Measurements from ENCODE around the gene ARHGAP26.

ARHGAP26 gene

DNA sequence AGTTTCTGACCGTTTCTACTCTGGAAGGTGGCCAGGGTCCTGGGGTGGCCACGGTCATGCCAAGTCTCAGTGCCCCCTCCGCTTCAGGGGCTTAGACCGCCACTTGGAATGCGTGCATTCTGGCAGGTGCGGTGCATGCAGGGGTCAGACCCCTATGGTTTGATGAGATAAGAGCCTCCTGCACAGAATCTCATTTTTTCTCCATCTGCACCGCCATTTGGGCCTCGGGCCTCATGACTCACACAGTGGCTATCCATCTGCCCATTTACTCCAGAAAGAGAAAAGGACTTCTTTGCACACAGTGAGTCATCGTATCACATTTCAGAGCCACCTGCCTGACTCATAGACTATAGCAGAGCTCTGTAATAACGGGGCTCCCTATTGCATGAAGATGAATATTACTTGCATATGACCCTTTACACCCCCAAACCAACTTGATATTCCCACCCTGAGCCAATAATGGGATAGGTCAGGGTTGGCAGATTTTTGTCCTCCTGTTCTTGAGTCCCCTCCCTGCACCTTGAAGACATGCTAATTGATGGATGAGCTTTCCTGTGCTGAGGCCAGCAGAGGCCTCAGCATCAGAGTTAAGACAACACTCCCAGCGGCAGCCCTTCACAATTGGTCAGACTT lies 475.9 kb downstream of the ARHGAP26 start:
- DNase-seq (ENCODE audit: low spot score), result peak; percentile 78

DNA sequence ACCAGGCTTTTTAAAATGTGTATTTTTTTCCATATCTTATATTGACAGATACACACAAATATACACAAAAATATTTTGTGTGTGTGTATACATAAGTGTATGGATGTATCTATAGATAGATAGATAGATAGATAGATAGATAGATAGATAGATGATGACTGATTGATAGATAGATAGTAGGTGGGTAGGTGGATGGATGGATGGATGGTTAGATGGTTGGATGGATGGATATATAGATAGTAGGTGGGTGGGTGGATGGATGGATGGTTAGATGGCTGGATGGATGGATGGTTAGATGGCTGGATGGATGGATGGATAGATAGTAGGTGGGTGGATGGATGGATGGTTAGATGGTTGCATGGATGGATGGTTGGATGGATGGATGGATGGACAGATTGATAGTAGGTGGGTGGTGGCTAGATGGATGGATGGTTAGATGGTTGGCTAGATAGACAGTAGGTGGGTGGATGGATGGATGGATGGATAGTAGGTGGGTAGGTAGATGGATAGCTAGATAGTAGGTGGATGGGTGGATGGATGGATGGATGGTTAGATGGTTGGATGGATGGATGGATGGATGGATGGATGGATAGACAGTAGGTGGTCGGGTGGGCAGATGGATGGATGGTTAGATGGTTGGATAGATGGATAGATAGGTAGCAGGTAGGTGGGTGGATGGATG lies 477.1 kb downstream of the ARHGAP26 start:
- DNase-seq (ENCODE audit: low spot score), result no peak

DNA sequence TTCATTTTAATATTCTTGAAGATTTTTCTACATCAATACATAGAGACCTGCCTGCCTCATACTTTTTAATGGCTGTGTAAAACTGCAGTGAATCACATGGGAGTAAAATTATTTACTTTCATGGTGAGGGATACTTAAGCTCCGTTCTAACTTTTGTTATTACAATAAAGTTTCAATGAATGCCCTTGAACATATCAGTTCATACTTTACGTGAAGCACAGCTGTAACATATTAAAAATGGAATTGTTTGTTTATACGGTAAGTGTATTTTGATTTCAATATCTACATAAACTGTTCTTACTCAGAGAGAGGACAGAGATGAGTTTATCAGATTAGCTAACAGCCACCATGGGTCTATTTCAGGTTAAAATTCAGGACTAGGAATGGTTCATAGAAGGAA lies 478.2 kb downstream of the ARHGAP26 start:
- no peak for DNase-seq (ENCODE audit: low spot score)

DNA sequence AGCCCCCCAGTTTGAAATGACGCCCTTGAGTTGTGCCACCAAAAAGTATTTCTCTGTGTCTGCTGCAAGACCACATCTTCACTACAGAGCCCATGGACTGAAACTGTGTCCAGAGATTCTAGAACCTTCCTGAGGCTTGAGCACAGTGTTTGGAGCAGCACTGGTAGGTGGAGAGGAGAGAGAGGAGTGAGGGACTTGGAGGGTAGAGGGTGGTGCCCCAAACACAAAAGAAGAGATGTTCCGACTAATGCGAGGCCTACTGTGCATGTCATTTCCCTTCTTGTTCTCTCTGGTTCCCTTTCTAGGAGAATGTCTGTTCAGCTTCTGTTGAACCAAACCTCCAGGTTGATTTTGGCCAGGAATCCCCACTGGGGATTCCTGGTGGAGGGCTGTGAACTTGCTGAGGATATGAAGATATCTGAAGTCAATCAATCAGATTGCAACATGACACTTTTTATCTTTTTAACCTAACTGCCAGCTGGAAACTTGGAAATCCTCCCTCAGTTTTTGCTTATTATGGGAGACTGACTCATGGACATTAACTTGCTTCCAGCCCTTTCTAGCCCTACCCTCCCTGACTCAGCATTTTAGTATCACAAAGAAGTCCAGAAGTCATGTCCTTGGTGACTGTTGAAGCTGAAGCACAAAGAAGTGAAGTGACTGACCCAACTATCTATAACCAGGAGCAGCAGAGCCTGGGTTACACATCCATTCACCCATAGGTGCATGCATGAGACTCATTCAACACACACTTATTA lies 478.8 kb downstream of the ARHGAP26 start:
- peak; percentile 75 for DNase-seq (ENCODE audit: low spot score)

DNA sequence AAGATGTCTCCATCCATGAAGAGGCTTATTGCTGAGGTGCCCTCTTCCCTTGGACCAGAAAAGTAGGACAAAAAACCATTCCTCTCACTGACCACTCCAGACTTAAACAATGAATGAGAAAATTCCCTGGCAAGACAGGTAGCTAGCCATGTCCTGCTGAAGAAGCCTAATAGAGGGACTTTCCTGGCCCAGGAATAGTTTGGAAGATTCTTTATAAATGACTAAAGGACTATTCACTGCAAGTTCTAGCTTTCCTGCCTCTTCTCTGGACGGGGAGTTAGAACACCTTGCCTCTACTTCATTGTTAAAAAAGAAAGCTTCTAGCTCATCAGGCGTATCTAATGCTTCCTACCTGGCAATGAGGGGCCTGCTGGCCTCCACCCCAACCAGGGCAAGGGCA lies 479.7 kb downstream of the ARHGAP26 start:
- no peak for DNase-seq (ENCODE audit: low spot score)

DNA sequence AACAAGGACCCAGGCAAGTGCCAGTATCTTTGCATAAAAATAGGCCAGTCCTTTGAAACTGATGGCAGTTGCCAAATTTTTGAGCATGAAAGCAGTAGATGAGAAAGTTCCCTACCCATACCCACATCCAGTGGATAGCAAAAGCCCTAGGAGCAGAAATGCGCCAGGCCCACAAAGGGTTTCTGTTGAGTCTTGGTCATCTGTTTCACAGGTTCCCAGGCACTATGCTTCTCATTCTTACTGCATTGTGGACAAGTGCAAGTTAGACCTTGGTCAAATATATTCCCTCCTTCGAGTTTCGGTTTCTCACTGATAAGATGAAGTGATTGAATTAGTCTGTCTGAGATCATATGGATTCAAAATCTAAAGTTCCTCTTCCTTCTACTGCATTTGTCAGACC lies 481.0 kb downstream of the ARHGAP26 start:
- DNase-seq (ENCODE audit: low spot score), result no peak

DNA sequence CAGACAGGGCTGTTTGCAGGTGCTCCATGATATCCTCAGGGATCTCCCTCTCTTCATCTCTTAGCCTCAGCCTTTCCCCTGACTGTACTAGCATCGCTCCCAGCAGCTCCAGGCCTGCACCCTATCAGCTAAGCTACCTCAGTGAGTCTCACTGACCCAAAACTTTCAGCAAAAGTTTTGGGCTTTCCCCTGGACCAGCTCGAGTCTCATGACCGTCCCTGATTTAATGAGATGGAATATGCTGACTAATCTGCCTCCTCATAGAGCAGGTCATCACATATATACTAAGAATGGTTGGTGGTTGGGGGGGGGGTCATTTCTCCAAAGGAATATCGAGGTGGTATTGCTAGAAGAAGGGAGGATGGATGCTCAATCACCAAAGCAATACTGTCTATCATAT lies 481.8 kb downstream of the ARHGAP26 start:
- DNase-seq (ENCODE audit: low spot score), result no peak

DNA sequence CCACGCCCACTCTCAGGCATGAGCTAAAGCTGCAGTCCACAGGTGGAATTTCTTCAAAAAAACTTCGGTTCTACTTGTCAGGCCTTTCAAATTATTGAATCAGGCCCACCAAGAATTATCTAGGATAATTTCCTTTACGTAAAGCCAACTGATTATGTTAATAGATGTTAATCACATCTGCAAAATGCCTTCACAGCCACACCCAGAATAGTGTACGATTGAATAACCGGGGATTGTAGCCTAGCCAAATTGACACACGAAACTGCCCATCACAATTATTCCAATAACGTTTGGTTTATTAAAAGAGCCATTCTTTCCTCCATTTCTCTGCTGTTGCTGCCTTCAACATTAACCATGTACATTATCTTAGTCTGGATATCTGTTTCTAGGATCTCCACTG lies 484.6 kb downstream of the ARHGAP26 start:
- no peak for DNase-seq (ENCODE audit: low spot score)

DNA sequence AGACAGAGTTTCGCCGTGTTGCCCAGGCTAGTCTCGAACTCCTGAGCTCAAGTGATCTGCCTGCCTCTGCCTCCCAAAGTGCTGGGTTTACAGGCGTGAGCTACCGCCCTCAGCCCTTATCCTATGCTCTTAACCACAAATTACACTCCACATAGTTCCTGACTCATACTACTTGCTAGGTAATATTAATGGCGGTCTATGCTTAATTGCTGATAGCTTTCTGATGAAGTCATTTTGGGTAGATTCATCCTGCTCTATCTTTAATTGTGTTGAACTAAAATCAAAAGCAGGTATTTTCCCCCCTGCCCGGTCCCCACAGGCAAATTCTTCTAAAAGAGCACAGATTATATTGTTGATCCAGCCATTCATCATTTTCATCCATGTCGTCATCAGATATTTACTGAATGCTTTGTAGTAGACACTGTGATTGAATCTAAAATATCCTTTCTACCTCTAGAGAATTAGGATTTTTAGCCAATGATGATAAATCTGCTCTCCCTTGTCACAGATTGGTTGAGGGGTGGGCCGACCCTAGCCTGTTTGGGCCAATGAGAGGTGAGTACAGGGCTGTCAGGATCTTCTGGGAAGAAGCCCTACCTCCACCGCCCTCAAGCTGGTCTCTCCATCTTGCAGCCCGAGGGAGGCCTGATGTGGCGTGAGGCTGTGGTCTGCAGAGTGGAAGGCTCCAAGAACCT lies 488.5 kb downstream of the ARHGAP26 start:
- DNase-seq (ENCODE audit: low spot score), result no peak

DNA sequence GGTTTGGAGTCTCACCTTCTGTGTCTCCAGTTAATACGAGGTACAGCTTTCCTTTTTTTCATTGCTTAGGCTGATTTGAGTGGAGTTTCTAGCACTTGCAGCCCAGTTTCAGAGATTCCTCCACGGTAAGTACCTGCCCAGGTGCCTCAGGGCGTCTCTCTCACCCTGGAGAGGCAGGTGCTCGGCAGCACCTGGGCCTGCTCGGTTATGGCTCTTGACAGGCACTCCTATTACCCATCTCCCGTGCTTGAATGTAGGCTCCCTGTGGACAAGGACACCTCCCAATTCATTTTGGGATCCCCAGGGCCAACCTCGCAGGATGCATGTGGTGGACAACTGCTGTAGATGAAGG lies 489.1 kb downstream of the ARHGAP26 start:
- DNase-seq (ENCODE audit: low spot score), result no peak

DNA sequence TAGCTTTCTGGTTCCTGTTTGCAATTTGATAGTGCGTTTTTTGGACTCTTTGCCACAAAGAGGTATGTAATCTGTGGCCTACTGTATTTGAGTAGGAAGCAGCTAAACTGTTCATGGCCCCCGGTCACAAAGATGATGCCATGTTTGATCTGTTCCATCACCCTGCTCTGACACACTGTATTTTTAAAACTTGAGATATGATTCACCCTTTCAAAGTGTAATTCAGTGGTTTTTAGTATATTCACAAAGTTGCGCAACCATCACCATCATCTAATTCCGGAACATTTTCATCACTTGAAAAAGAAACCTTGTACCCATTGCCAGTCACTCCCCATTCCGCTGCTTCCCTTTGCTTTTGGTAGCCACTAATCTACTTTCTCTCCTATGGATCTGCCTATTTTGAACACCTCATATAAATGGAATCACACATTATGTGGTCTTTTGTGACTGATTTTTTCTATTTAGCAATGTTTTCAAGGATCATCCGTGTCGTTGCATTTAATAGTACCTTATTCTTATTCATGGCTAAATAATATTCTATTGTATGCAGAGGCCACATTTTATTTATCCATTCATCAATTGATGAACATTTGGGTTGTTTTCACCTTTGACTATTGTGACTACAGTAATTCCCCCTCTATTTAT lies 491.7 kb downstream of the ARHGAP26 start:
- DNase-seq (ENCODE audit: low spot score), result peak; percentile 15

DNA sequence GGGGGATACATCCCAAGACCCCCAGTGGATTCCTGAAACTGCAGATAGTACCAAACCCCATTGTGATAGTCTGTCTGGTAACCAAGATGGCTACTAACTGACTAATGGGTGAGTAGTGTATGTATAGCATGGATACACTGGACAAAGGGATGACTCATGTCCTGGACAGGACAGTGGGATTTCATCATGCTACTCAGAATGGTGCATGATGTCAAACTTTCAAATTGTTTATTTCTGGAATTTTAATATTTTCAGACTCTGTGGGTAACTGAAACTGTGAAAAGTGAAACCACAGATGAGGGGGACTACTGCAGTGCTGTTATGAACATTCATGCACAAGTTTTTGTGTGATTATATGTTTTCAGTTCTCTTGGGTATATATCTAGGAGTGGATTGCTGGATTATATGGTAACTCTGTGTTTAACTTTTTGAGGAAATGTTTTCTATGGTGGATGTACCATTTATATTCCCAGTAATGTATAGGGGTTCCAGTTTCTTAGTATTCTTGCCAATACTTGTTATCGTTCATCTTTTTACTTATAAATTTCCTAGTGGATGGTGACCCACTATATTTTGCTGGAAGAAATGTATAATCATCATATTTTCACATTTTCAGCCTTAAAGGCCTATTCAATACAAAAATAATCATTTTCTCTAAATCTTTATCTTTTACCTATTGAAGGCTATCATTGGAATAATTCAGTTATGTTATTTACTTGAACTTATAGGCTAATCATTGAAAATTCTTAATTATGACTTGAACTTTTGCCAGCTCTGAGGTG lies 492.4 kb downstream of the ARHGAP26 start:
- DNase-seq (ENCODE audit: low spot score), result peak; percentile 31

DNA sequence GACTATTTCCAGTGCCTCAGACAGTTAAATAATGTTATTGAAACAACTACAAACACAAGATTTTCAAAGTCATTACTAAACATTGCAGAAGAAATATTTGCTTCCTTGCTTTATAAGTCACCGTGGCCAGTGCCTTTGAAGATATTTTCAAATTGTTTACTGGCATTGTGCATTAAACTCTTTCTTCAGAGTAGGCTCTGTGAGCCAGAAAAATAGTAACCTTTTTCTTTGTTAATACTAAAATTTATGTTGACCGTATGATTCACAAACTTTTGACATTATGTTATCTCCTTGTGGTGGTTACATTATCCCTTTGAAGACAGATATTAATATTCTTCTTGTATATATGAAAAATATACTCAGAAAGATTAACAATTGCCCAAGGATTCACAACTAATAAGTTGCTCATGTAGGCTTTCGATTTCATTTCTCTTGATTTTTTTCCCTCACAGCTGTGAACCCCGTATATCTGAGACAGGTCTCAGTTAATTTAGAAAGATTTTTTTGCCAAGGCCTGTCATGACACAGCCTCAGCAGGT lies 493.2 kb downstream of the ARHGAP26 start:
- no peak for DNase-seq (ENCODE audit: low spot score)

DNA sequence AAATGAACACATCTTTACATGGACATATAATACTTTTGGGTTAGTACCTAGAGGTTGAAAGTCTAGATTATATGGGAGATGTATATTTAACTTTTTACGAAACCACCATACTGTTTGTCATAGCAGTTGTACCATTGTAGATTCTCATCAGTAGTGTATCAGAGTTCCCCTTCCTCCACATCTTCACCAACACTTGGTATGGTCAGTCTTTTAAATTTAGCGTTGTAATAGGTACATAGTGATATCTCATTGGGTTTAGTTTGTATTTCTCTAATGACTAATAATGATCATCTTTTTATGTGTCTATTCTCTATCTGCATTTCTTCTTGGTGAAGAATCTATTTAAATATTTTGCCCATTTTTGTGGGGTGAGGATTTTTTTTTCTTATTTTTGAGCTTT lies 495.8 kb downstream of the ARHGAP26 start:
- no peak for DNase-seq (ENCODE audit: low spot score)

DNA sequence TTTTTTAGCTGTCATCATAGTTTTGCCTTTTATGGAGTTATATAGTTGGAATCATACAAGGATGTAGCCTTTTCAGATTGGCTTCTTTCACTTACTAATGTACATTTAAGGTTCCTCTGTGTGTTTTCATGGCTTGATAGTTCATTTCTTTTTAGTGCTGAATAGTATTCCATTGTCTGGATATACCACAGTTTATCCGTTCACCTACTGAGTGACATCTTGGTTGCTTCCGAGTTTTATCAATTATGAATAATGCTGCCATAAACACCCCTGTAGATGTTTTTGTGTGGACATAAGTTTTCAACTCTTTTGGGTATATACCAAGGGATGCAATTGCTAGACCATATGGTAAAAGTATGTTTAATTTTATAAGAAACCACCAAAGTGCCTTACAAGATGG lies 497.0 kb downstream of the ARHGAP26 start:
- no peak for DNase-seq (ENCODE audit: low spot score)

DNA sequence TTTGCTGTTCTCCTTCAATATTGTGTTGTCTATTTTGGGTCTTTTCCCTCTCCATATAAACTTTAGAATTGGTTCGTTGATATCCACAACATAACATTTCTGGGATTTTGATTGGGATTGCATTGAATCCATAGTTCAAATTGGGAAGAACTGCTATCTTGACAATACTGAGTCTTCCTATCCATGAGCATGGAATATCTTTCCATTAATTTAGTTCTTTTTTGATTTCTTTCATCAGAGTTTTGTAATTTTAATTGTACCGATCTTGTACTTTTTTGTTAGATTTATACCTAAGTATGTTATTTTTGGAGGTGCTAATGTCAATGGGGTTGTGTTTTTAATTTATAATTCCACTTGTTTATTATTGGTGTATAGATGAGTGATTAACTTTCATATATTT lies 498.2 kb downstream of the ARHGAP26 start:
- DNase-seq (ENCODE audit: low spot score), result no peak

DNA sequence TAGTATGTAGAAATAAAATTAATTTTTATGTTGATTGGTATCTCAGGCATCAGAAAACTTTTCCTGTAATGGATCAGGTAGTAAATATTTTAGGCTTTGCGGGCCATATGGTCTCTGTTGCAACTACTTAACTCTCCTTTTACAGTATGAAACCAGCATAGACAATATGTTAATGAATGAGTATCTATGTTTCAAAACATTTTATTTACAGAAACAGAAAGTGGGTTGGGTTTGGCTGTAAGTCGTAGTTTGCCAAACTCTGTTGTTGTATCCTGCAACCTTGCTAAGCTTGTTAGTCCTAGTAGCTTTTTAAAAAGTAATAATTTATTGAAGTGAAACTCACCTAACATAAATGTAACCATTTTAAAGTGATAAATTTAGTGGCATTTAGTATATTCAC lies 501.3 kb downstream of the ARHGAP26 start:
- DNase-seq (ENCODE audit: low spot score), result no peak

DNA sequence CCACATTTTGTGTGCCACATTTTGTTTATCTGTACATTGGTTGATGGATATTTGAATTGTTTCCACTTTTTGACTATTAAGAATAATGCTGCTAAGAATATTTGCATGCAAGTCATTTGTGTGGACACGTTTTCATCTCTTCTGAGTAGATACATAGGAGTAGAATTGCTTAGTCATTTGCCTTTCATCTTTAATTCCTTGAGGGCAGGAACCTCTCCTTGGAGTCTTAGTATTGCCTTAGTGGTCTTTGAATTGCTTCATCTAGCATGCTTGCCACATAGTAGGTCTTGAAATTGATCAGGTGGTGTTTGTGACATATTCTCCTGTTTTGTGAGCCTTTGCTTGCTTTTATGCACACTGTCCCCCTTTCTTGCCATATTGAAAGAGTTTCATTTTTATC lies 504.8 kb downstream of the ARHGAP26 start:
- DNase-seq (ENCODE audit: low spot score), result no peak

DNA sequence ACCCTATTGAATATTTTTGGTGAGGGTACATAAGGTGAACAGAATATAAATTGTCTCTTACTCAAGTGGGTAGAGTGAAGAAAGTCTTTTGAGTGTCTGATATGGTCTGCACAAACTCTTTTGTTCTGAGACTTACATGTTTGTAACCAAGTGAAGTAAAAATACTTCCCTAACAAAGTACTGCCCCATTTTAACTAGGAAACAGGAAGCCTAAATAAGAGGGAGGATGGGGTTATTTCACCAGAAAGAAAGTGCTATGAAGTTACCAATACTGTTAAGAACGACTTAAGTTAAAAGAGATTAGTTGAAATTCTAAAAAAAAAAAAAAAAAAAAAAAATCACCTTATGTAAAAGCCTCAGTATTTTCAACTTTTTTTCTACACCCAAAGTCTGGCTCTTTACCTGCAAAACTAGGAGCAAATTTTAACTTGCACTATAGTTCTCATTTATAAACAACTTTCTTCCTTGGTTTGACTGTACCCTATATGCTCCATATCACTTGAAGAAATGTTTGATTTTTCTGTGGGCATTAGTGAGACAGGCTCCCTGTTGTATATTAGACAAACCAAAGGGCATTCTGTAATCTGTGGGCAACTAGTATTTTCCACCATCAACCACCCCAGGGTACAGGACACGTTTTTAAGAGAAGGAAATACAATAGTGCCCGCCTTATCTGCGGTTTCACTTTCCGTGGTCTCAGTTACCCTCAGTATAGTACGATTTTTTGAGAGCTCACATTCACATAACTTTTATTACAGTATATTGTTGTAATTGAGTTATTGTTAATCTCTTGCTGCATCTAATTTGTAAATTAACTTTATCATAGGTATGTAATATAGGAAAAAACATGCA lies 505.6 kb downstream of the ARHGAP26 start:
- no peak for DNase-seq (ENCODE audit: low spot score)

DNA sequence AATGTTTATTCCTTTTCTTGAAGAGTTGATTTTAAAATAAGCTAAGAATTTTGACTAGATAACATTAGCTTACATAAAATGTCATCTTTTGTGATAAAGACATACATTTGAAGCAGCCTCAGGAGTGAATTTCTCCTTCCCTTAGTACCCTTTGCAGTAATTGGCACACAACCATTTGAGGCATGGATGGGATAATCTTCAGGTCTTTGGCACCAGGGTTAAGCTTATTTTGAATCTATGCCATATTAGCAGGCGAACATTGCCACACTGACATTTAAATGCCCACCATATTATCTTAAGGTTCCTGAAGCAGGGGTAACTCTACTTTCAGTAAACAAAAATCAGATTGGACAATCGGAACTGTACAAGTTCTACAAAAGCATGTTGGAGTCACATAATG lies 507.4 kb downstream of the ARHGAP26 start:
- no peak for DNase-seq (ENCODE audit: low spot score)
